Prostate gland (tissue), 2 donors: ENCODE data around the gene PCTP. TPM values are rescaled to one million over a fixed set of nuclear protein-coding genes. Genes with fewer than 3 reads are reported as not detected.

Experiments
- DNase-seq: peaks from one replicate; pipeline ENCODE4 v3.0.0-alpha.2; 2019; ENCODE audit warnings: low spot score
- H3K27ac ChIP-seq, 2 donors: fragments of 200-600 bp; sonication (generic); 2 replicates each; pipeline ENCODE4 v1.5.1; 2017 to 2019
- H3K27me3 ChIP-seq: fragments of 200-600 bp; sonication (generic); replicated peaks from 2 replicates; pipeline ENCODE4 v1.5.1; 2019; ENCODE audit not compliant: insufficient read depth
- H3K36me3 ChIP-seq, 2 donors: fragments of 200-600 bp; sonication (generic); 1 replicate in 1 of 2; 2 replicates in 1 of 2; pipeline versions ENCODE4 v1.5.1 to v1.8.1; 2017 to 2019
- H3K4me1 ChIP-seq: fragments of 200-600 bp; sonication (generic); replicated peaks from 2 replicates; pipeline ENCODE4 v1.5.1; 2019
- H3K4me3 ChIP-seq, 2 donors: fragments of 200-600 bp; sonication (generic); 2 replicates each; pipeline ENCODE4 v1.5.1; 2017 to 2019
- H3K9me3 ChIP-seq: fragments of 200-600 bp; sonication (generic); 2 replicates; pipeline ENCODE4 v1.5.1; 2017
- POLR2A ChIP-seq: fragments of 450-650 bp; IDR thresholded peaks from one replicate; pipeline ENCODE4 v1.6.1; 2016; ENCODE audit warnings: antibody characterized with exemption, mild to moderate bottlenecking
- POLR2AphosphoS5 ChIP-seq: sonication (generic); formaldehyde crosslinking; IDR thresholded peaks from one replicate; pipeline ENCODE4 v1.6.1; 2017; ENCODE audit warnings: antibody characterized with exemption
- WGBS: methylation state at CpG from one replicate; pipeline ENCODE4 v1.1.5; 2018; 5-methylcytosine and 5-hydroxymethylcytosine counted together
- intact Hi-C: fragments of 100-400 bp; cut with DNase I; formaldehyde crosslinking; loops from one replicate; pipeline ENCODE4 v1.14.2; 2022
- total RNA-seq, 2 donors: library from RNA; depleted of rRNA; stranded (reverse); fragments of >200 nt; gene quantifications; one replicate each; pipeline ENCODE4 v1.1.0, GENCODE V29; 2016
- TF ChIP-seq, protein P1 (sequence below), 4 experiments: fragments of 200-600 bp in 2 of 4; fragments of 450-650 bp in 2 of 4; sonication (generic) in 2 of 4; IDR thresholded peaks; 1 replicate in 3 of 4; 2 replicates in 1 of 4; pipeline ENCODE4 v1.5.1; 2016 to 2019; ENCODE audit warnings: antibody characterized with exemption in 4 of 4, mild to moderate bottlenecking in 2 of 4, moderate library complexity in 2 of 4

PCTP gene
- total RNA-seq, 2 donors from 2014 or later, result 14.7 to 21.9 TPM

DNA sequence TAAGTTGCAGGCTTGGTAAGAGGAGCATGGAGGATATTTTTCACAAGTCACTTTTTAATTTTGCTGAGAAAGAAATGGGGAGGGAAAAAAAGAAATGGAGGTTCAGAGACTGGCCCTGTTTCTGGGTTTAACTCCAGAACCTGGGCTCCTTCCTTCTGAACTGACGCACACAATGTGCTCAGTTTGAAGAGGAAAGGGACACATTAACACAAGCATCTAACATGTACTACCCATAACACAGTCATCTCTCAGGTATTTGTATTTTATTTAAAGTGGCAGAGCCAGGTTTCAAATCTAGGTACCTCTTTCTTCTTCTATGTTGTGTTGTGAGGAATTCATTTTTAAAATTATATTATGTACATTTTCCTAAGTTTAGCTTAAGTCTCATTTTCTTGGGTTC is 22.9 kb upstream of the PCTP start:
- H3K27me3 ChIP-seq, result peaks cover 2% of the 10 kb centered on the region
- no peak overlapping the region for H3K4me3 ChIP-seq
- H3K36me3 ChIP-seq, result no peaks in the 10 kb centered on the region
- DNase-seq, result no peak
- no peaks in the 10 kb centered on the region for H3K4me1 ChIP-seq
- H3K27ac ChIP-seq, result no peak overlapping the region
- intact Hi-C loops, result no loop called here
- WGBS, result 85% methylated on average over 1 of the region's 1 CpG
- no peaks in the 10 kb centered on the region for H3K9me3 ChIP-seq
- no peak for TF ChIP-seq POLR2A
- TF ChIP-seq POLR2AphosphoS5, result no peak
- TF ChIP-seq, protein P1, sequence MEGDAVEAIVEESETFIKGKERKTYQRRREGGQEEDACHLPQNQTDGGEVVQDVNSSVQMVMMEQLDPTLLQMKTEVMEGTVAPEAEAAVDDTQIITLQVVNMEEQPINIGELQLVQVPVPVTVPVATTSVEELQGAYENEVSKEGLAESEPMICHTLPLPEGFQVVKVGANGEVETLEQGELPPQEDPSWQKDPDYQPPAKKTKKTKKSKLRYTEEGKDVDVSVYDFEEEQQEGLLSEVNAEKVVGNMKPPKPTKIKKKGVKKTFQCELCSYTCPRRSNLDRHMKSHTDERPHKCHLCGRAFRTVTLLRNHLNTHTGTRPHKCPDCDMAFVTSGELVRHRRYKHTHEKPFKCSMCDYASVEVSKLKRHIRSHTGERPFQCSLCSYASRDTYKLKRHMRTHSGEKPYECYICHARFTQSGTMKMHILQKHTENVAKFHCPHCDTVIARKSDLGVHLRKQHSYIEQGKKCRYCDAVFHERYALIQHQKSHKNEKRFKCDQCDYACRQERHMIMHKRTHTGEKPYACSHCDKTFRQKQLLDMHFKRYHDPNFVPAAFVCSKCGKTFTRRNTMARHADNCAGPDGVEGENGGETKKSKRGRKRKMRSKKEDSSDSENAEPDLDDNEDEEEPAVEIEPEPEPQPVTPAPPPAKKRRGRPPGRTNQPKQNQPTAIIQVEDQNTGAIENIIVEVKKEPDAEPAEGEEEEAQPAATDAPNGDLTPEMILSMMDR (IDR thresholded peaks at IDR 0.05), result no peak

DNA sequence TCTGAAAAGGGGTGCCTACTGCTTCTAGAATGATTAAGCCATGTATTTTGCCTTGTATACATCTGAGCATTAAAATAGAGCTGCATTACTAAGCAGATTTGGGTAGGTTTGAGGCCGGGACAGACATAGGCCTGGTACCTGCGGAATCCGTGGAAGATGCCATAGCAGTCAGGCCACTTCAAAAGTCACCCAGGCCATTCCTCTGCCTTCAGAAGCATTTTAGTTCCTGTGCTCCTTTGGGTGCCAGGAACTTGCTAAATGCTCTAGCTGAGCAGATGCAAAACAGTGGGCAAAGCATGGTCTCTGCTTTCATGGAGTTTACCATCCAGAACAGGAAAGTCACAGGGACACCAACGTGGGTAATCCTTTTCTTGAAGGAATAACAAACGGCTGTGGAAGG is 22.5 kb upstream of the PCTP start:
- 83% methylated on average over 5 of the region's 5 CpGs for WGBS
- DNase-seq, result no peak
- no peak overlapping the region for H3K4me3 ChIP-seq
- H3K27ac ChIP-seq, result no peak overlapping the region
- H3K9me3 ChIP-seq, result no peaks in the 10 kb centered on the region
- H3K27me3 ChIP-seq, result no peaks in the 10 kb centered on the region
- no peaks in the 10 kb centered on the region for H3K36me3 ChIP-seq
- no peaks in the 10 kb centered on the region for H3K4me1 ChIP-seq
- intact Hi-C loops, result no loop called here
- TF ChIP-seq, protein P1 (IDR thresholded peaks at IDR 0.05), result no peak
- TF ChIP-seq POLR2AphosphoS5, result no peak
- no peak for TF ChIP-seq POLR2A

DNA sequence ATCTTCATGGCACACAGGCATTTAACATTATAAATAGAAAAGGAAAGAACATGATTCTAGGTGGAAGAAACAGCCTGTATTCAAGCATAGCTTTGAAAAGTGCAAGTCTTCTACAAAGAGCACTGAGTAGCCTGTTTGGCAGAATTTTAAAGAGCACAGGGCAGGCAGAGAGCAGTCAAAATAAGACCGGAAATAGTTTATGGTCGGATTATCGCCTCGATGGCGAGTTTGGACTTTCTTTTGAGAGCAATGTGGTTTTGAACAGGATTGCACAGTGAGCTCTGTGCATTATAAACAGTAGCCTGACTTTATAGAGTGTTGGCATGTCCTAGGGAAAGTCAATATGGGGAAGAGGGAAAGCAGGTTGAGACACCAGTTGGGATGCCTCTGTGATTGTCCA is 22.0 kb upstream of the PCTP start:
- WGBS, result 21% methylated on average over 5 of the region's 5 CpGs
- no peaks in the 10 kb centered on the region for H3K9me3 ChIP-seq
- peak overlapping the region in 1 of 2 donors; percentile 30 for H3K27ac ChIP-seq
- DNase-seq, result peak; percentile 15
- no peaks in the 10 kb centered on the region for H3K36me3 ChIP-seq
- TF ChIP-seq POLR2AphosphoS5, result peak; percentile 46
- TF ChIP-seq, protein P1 (IDR thresholded peaks at IDR 0.05), result no peak
- H3K4me3 ChIP-seq, result no peak overlapping the region
- intact Hi-C loops, result no loop called here
- H3K27me3 ChIP-seq, result no peaks in the 10 kb centered on the region
- no peaks in the 10 kb centered on the region for H3K4me1 ChIP-seq

DNA sequence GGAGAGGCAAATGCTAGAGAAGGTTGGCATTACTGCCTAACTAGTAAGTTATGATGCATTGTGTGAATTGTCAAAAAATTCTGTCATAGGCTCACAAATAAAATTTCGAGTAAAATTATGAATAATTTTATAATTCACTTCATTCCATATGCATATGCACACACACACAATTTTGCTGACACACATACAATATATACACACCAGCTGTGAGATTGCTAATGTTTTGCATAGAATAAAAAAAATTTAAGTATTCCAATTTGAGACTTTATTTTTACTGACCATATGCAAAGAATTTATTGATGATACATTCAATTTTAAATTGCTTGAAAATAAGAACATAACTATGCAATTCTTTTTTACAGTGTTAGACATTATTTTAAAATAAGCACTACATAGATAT is 21.4 kb upstream of the PCTP start:
- H3K4me3 ChIP-seq, result no peak overlapping the region
- no peaks in the 10 kb centered on the region for H3K27me3 ChIP-seq
- TF ChIP-seq POLR2AphosphoS5 (no peak), POLR2A (no peak)
- TF ChIP-seq, protein P1 (IDR thresholded peaks at IDR 0.05), result no peak
- H3K9me3 ChIP-seq, result no peaks in the 10 kb centered on the region
- intact Hi-C loops, result no loop called here
- no peaks in the 10 kb centered on the region for H3K36me3 ChIP-seq
- no peaks in the 10 kb centered on the region for H3K4me1 ChIP-seq
- 87% methylated on average over 1 of the region's 1 CpG for WGBS
- H3K27ac ChIP-seq, result no peak overlapping the region
- DNase-seq, result no peak

DNA sequence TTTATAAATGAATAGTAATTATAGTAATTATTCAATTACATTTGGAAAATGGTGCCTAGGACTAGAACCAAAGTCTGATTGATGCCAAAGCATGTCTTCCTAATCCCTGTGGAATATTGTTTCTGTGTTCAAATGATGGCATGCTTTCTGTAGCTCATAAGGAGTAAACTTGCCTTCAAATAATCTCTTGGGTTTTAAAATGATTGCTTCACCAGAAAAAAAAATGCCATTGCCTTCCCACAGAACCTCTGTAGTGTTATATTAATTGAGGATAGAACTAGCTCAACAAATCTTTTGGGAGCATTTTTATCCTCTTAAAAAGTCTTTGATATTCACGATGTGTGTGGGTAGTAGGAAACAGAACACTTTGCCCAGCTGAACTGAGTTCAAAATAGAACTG is 20.5 kb upstream of the PCTP start:
- intact Hi-C loops, result no loop called here
- 0% methylated on average over 1 of the region's 1 CpG for WGBS
- no peaks in the 10 kb centered on the region for H3K4me1 ChIP-seq
- no peaks in the 10 kb centered on the region for H3K27me3 ChIP-seq
- H3K9me3 ChIP-seq, result no peaks in the 10 kb centered on the region
- no peak overlapping the region for H3K4me3 ChIP-seq
- DNase-seq, result no peak
- no peaks in the 10 kb centered on the region for H3K36me3 ChIP-seq
- H3K27ac ChIP-seq, result peak overlapping the region; percentile 29 to 56
- TF ChIP-seq POLR2A (no peak), POLR2AphosphoS5 (no peak)
- TF ChIP-seq, protein P1 (IDR thresholded peaks at IDR 0.05), result no peak
